HFFc6 (cell line): Measurements from ENCODE around the gene FSIP1. TPM values are rescaled to one million over a fixed set of nuclear protein-coding genes. Genes with fewer than 3 reads are reported as not detected.

Experiments used
- DNase-seq: peaks from one replicate; pipeline ENCODE4 v3.0.0-alpha.2; 2018
- H3K27ac Mint-ChIP-seq: 2 replicates; pipeline ENCODE4 v1.8.0; 2020; ENCODE audit warnings: mild to moderate bottlenecking, mixed read lengths
- H3K27me3 Mint-ChIP-seq: 2 replicates; pipeline ENCODE4 v1.8.0; 2021; ENCODE audit warnings: mild to moderate bottlenecking, moderate library complexity, mixed read lengths; ENCODE audit not compliant: insufficient read depth
- H3K36me3 Mint-ChIP-seq: 2 replicates; pipeline ENCODE4 v1.8.0; 2021; ENCODE audit warnings: low read depth, mixed read lengths
- H3K4me1 Mint-ChIP-seq: 2 replicates; pipeline ENCODE4 v1.8.0; 2020; ENCODE audit warnings: low read depth, mixed read lengths
- H3K4me3 Mint-ChIP-seq: 2 replicates; pipeline ENCODE4 v1.8.0; 2020; ENCODE audit warnings: mild to moderate bottlenecking, moderate library complexity, mixed read lengths
- H3K9me3 Mint-ChIP-seq: 2 replicates; pipeline ENCODE4 v1.8.0; 2020; ENCODE audit warnings: mild to moderate bottlenecking, mixed read lengths
- CTCF ChIP-seq: fragments of 200-600 bp; sonication (generic); IDR thresholded peaks from 2 replicates; pipeline ENCODE4 v1.5.0; 2021; ENCODE audit warnings: antibody characterized with exemption, mild to moderate bottlenecking
- total RNA-seq, 6 experiments: library from RNA; stranded (reverse); fragmentation: NEBNext Ultra II Directional; extraction: Animal tissue kit (Norgen Biotek cat#: 25700); gene quantifications; 2 replicates in 1 of 6; 3 replicates in 5 of 6; pipeline ENCODE4 v1.2.3, GENCODE V29; 2021

The FSIP1 gene
- total RNA-seq, 6 experiments from 2014 or later = 1.2 to 2.0 (median 1.3) TPM

DNA sequence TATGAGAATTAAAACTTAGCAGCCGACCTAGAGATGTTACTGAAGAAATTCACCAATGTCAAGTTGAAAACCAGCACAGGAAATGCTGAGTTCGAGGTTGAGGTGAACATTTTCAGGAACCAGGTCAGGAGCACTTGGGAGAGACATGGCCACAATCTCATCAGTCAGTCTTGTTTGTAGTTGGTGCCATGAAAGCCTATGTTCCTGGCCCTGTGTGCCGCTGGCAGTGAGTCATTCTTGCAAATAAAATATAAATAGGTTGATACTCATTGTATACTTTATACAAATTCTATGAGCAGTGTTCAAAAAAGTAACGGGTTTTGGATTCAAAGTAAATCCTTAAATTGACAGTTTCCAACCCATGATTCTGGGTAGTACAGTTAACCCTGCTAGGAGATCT is 1.5 kb upstream of the FSIP1 start:
- DNase-seq = peak; percentile 65

GRCh38 chr15:39783244-39783820 is 691 bp upstream of the FSIP1 start:
- DNase-seq = no peak
- Mint-ChIP-seq H3K27ac (peak overlapping the region; percentile 76), H3K9me3 (peaks cover 11% of the 10 kb centered on the region), H3K36me3 (peaks cover 14% of the 10 kb centered on the region), H3K4me1 (peaks cover 50% of the 10 kb centered on the region), H3K4me3 (peak overlapping the region; percentile 89), H3K27me3 (peaks cover 6% of the 10 kb centered on the region)
- TF ChIP-seq CTCF = no peak

More for the DNA sequence above, 1.5 kb upstream of the FSIP1 start:
- Mint-ChIP-seq H3K27ac (peak overlapping the region; percentile 76), H3K9me3 (peaks cover 11% of the 10 kb centered on the region), H3K4me1 (peaks cover 58% of the 10 kb centered on the region), H3K4me3 (peak overlapping the region; percentile 89), H3K27me3 (peaks cover 6% of the 10 kb centered on the region), H3K36me3 (peaks cover 14% of the 10 kb centered on the region)
- no peak for TF ChIP-seq CTCF

GRCh38 chr15:39781967-39782302 is 706 bp downstream of the FSIP1 start:
- no peak for TF ChIP-seq CTCF
- H3K27ac Mint-ChIP-seq = peak overlapping the region; percentile 76

GRCh38 chr15:39781147-39781966 is 1.3 kb downstream of the FSIP1 start:
- Mint-ChIP-seq H3K4me3 (peak overlapping the region; percentile 34; the same call in 1 of the 2 replicates), H3K4me1 (peaks cover 42% of the 10 kb centered on the region), H3K9me3 (peaks cover 11% of the 10 kb centered on the region), H3K36me3 (peaks cover 14% of the 10 kb centered on the region), H3K27me3 (peaks cover 6% of the 10 kb centered on the region), H3K27ac (no peak overlapping the region)
- DNase-seq = no peak
- TF ChIP-seq CTCF = no peak

More at GRCh38 chr15:39781967-39782302, 706 bp downstream of the FSIP1 start:
- Mint-ChIP-seq H3K4me1 (peaks cover 47% of the 10 kb centered on the region), H3K36me3 (peaks cover 14% of the 10 kb centered on the region), H3K9me3 (peaks cover 11% of the 10 kb centered on the region), H3K27me3 (peaks cover 6% of the 10 kb centered on the region), H3K4me3 (peak overlapping the region; percentile 89)
- no peak for DNase-seq

- Mint-ChIP-seq H3K4me1 (peaks cover 12% of the 10 kb centered on the region), H3K27me3 (peaks cover 9% of the 10 kb centered on the region), H3K4me3 (no peak overlapping the region), H3K9me3 (peaks cover 11% of the 10 kb centered on the region), H3K36me3 (peaks cover 14% of the 10 kb centered on the region), H3K27ac (0 out of 2 replicates have a peak overlapping the region, but pooled peaks have one; percentile 16)
- DNase-seq = no peak
- no peak for TF ChIP-seq CTCF
Measured at GRCh38 chr15:39778021-39778420, 4.6 kb downstream of the FSIP1 start.
